Measurements from ENCODE around the gene ERC2.

- no peak for TF ChIP-seq POLR2AphosphoS5 (IDR thresholded peaks at IDR 0.05)
- no peak for TF ChIP-seq CTCF (IDR thresholded peaks at IDR 0.05)
- no peak for TF ChIP-seq EP300 (IDR thresholded peaks at IDR 0.05)
- no peak for TF ChIP-seq POLR2A (IDR thresholded peaks at IDR 0.05)
Measured at GRCh38 chr3:55755516-55756205, 712.6 kb downstream of the ERC2 start.

Measured in upper lobe of left lung (tissue), 4 donors.